Measurements from ENCODE around the gene SNX15.

DNA sequence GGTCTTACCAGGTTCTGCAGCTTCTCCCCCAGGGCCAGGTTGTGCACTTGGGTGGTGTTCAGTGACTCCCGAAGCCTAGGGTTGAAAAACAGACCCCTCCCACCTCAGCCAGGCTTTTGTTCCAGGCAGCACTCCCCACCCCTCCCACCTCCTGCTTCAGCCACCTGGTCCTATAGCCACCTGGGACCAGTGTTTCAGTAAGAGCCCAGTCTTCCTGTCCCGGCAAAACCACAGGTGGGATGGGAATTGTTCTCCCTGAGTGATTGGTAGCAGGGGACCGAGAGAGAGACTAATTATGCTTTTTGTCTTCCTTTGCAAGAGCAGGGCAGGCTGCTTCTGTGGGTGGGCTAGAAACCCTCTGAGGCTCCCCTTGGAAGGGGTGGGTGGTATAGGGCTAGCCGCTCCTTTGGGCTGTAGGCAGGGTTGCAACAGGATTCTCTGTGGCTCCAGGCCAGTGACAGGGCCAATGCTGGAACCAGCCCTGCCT is 39.6 kb downstream of the SNX15 start:
- TF ChIP-seq, protein P1, sequence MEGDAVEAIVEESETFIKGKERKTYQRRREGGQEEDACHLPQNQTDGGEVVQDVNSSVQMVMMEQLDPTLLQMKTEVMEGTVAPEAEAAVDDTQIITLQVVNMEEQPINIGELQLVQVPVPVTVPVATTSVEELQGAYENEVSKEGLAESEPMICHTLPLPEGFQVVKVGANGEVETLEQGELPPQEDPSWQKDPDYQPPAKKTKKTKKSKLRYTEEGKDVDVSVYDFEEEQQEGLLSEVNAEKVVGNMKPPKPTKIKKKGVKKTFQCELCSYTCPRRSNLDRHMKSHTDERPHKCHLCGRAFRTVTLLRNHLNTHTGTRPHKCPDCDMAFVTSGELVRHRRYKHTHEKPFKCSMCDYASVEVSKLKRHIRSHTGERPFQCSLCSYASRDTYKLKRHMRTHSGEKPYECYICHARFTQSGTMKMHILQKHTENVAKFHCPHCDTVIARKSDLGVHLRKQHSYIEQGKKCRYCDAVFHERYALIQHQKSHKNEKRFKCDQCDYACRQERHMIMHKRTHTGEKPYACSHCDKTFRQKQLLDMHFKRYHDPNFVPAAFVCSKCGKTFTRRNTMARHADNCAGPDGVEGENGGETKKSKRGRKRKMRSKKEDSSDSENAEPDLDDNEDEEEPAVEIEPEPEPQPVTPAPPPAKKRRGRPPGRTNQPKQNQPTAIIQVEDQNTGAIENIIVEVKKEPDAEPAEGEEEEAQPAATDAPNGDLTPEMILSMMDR (IDR thresholded peaks at IDR 0.05): no peak
- no peak for TF ChIP-seq POLR2A (IDR thresholded peaks at IDR 0.05)
- TF ChIP-seq POLR2AphosphoS5 (IDR thresholded peaks at IDR 0.05): no peak

All from prostate gland (tissue), 2 donors.